HS-5 (cell line): Measurements from ENCODE around the gene CHD9.
"Not testable (repeated sequence)": the region's sequence is repeated elsewhere in the genome, so short reads cannot be mapped to it uniquely, and the experiment has no call there.

Experiments used
- DNase-seq: peaks from one replicate; pipeline ENCODE4 v3.0.0-alpha.2; 2012; ENCODE audit warnings: low read depth

Gene CHD9

GRCh38 chr16:53054670-53055485, at the start of gene CHD9:
Gene CHD9, plus strand, starts transcription at chr16:53054991. Its CDS starts 101,099 bp downstream, at chr16:53156090.
- peak; percentile 57 for DNase-seq

GRCh38 chr16:53007095-53007494, 47.7 kb upstream of the CHD9 start:
- DNase-seq, result no peak

- DNase-seq, result no peak
Measured at GRCh38 chr16:53014287-53014686, 40.5 kb upstream of the CHD9 start.

- no peak for DNase-seq
Measured at GRCh38 chr16:53018834-53019416, 35.9 kb upstream of the CHD9 start.

GRCh38 chr16:53022374-53022773, 32.4 kb upstream of the CHD9 start:
- peak; percentile 25 for DNase-seq

GRCh38 chr16:53024045-53024444, 30.7 kb upstream of the CHD9 start:
- DNase-seq, result no peak

GRCh38 chr16:53029971-53030370, 24.8 kb upstream of the CHD9 start:
- DNase-seq, result no peak

- DNase-seq, result no peak
Measured at GRCh38 chr16:53031323-53031942, 23.4 kb upstream of the CHD9 start.

- no peak for DNase-seq
Measured at GRCh38 chr16:53034306-53034705, 20.5 kb upstream of the CHD9 start.

- no peak for DNase-seq
Measured at GRCh38 chr16:53035176-53035942, 19.4 kb upstream of the CHD9 start.

- no peak for DNase-seq
Measured at GRCh38 chr16:53036066-53036465, 18.7 kb upstream of the CHD9 start.

GRCh38 chr16:53036711-53037110, 18.1 kb upstream of the CHD9 start:
- DNase-seq, result not testable (repeated sequence)

GRCh38 chr16:53040788-53041187, 14.0 kb upstream of the CHD9 start:
- DNase-seq, result no peak

GRCh38 chr16:53041320-53042051, 13.3 kb upstream of the CHD9 start:
- DNase-seq, result no peak

GRCh38 chr16:53042235-53042701, 12.5 kb upstream of the CHD9 start:
- DNase-seq, result no peak

- no peak for DNase-seq
Measured at GRCh38 chr16:53043428-53043831, 11.4 kb upstream of the CHD9 start.

- DNase-seq, result no peak
Measured at GRCh38 chr16:53043986-53044601, 10.7 kb upstream of the CHD9 start.

- no peak for DNase-seq
Measured at GRCh38 chr16:53045341-53046220, 9.2 kb upstream of the CHD9 start.

- DNase-seq, result not testable (repeated sequence)
Measured at GRCh38 chr16:53047515-53047914, 7.3 kb upstream of the CHD9 start.
